ENCODE measurements around the gene DAAM2.

Gene DAAM2

GRCh38 chr6:39929733-39930461 lies 137.7 kb downstream of the DAAM2 start:
- H3K36me3 ChIP-seq (ENCODE audit: insufficient read depth, low read length) = peaks cover 3% of the 10 kb centered on the region; the same call in 1 of the 2 replicates
- H3K9ac ChIP-seq (ENCODE audit: low read depth, low read length) = no peak overlapping the region
- H3K9me3 ChIP-seq (ENCODE audit: control insufficient read depth, insufficient read depth, low read length) = no peaks in the 10 kb centered on the region
- peaks cover 5% of the 10 kb centered on the region; the same call in 1 of the 2 replicates for H3K4me1 ChIP-seq (ENCODE audit: insufficient read depth, low read length)

- H3K9me3 ChIP-seq (ENCODE audit: control insufficient read depth, insufficient read depth, low read length) = no peaks in the 10 kb centered on the region
- no peak overlapping the region for H3K9ac ChIP-seq (ENCODE audit: low read depth, low read length)
- 0 out of 2 replicates have a peak, but pooled peaks cover 3% of the 10 kb centered on the region for H3K36me3 ChIP-seq (ENCODE audit: insufficient read depth, low read length)
- H3K4me1 ChIP-seq (ENCODE audit: insufficient read depth, low read length) = peaks cover 5% of the 10 kb centered on the region; the same call in 1 of the 2 replicates
These were observed 138.4 kb downstream of the DAAM2 start for GRCh38 chr6:39930540-39930939.

- H3K4me1 ChIP-seq (ENCODE audit: insufficient read depth, low read length) = peaks cover 5% of the 10 kb centered on the region; the same call in 1 of the 2 replicates
These were observed 139.4 kb downstream of the DAAM2 start for GRCh38 chr6:39931607-39932006.

GRCh38 chr6:39932386-39932910 lies 140.3 kb downstream of the DAAM2 start:
- Histone ChIP-seq H3K36me3 (ENCODE audit: insufficient read depth, low read length) (no peaks in the 10 kb centered on the region), H3K4me1 (ENCODE audit: insufficient read depth, low read length) (peaks cover 5% of the 10 kb centered on the region; the same call in 1 of the 2 replicates)

More at GRCh38 chr6:39931607-39932006, 139.4 kb downstream of the DAAM2 start:
- Histone ChIP-seq H3K36me3 (ENCODE audit: insufficient read depth, low read length) (no peaks in the 10 kb centered on the region), H3K9me3 (ENCODE audit: control insufficient read depth, insufficient read depth, low read length) (no peaks in the 10 kb centered on the region), H3K9ac (ENCODE audit: low read depth, low read length) (no peak overlapping the region)

GRCh38 chr6:39933669-39934130 lies 141.5 kb downstream of the DAAM2 start:
- peak overlapping the region; percentile 90 for H3K9ac ChIP-seq (ENCODE audit: low read depth, low read length)
- H3K36me3 ChIP-seq (ENCODE audit: insufficient read depth, low read length) = no peaks in the 10 kb centered on the region
- peaks cover 8% of the 10 kb centered on the region for H3K4me1 ChIP-seq (ENCODE audit: insufficient read depth, low read length)
- H3K9me3 ChIP-seq (ENCODE audit: control insufficient read depth, insufficient read depth, low read length) = no peaks in the 10 kb centered on the region

More at GRCh38 chr6:39932386-39932910, 140.3 kb downstream of the DAAM2 start:
- no peaks in the 10 kb centered on the region for H3K9me3 ChIP-seq (ENCODE audit: control insufficient read depth, insufficient read depth, low read length)
- no peak overlapping the region for H3K9ac ChIP-seq (ENCODE audit: low read depth, low read length)

- Histone ChIP-seq H3K9ac (ENCODE audit: low read depth, low read length) (peak within 1 kb of the TSS; percentile 90), H3K4me1 (ENCODE audit: insufficient read depth, low read length) (peaks cover 14% of the 10 kb centered on the region), H3K36me3 (ENCODE audit: insufficient read depth, low read length) (peaks cover 2% of the 10 kb centered on the region; the same call in 1 of the 2 replicates), H3K9me3 (ENCODE audit: control insufficient read depth, insufficient read depth, low read length) (no peaks in the 10 kb centered on the region)
These were observed 142.1 kb downstream of the DAAM2 start, which contains the start of gene MOCS1 for GRCh38 chr6:39934131-39934757. Gene MOCS1 (minus strand): TSS chr6:39934462. CDS start chr6:39934417, 45 bp downstream.

- peaks cover 2% of the 10 kb centered on the region; the same call in 1 of the 2 replicates for H3K36me3 ChIP-seq (ENCODE audit: insufficient read depth, low read length)
- peaks cover 15% of the 10 kb centered on the region for H3K4me1 ChIP-seq (ENCODE audit: insufficient read depth, low read length)
- H3K9me3 ChIP-seq (ENCODE audit: control insufficient read depth, insufficient read depth, low read length) = no peaks in the 10 kb centered on the region
- no peak overlapping the region for H3K9ac ChIP-seq (ENCODE audit: low read depth, low read length)
These were observed 143.1 kb downstream of the DAAM2 start for GRCh38 chr6:39935241-39935640.

GRCh38 chr6:39936857-39937256 lies 144.7 kb downstream of the DAAM2 start:
- H3K9ac ChIP-seq (ENCODE audit: low read depth, low read length) = no peak overlapping the region
- H3K4me1 ChIP-seq (ENCODE audit: insufficient read depth, low read length) = peaks cover 15% of the 10 kb centered on the region
- H3K9me3 ChIP-seq (ENCODE audit: control insufficient read depth, insufficient read depth, low read length) = no peaks in the 10 kb centered on the region
- peaks cover 2% of the 10 kb centered on the region; the same call in 1 of the 2 replicates for H3K36me3 ChIP-seq (ENCODE audit: insufficient read depth, low read length)

GRCh38 chr6:39937686-39938333 lies 145.6 kb downstream of the DAAM2 start:
- Histone ChIP-seq H3K9ac (ENCODE audit: low read depth, low read length) (no peak overlapping the region), H3K4me1 (ENCODE audit: insufficient read depth, low read length) (peaks cover 11% of the 10 kb centered on the region), H3K9me3 (ENCODE audit: control insufficient read depth, insufficient read depth, low read length) (no peaks in the 10 kb centered on the region), H3K36me3 (ENCODE audit: insufficient read depth, low read length) (peaks cover 2% of the 10 kb centered on the region; the same call in 1 of the 2 replicates)

- peaks cover 2% of the 10 kb centered on the region; the same call in 1 of the 2 replicates for H3K36me3 ChIP-seq (ENCODE audit: insufficient read depth, low read length)
- H3K9me3 ChIP-seq (ENCODE audit: control insufficient read depth, insufficient read depth, low read length) = no peaks in the 10 kb centered on the region
- no peak overlapping the region for H3K9ac ChIP-seq (ENCODE audit: low read depth, low read length)
- peaks cover 10% of the 10 kb centered on the region for H3K4me1 ChIP-seq (ENCODE audit: insufficient read depth, low read length)
These were observed 146.8 kb downstream of the DAAM2 start for GRCh38 chr6:39938773-39939654.

GRCh38 chr6:39941138-39941537 lies 149.0 kb downstream of the DAAM2 start:
- H3K4me1 ChIP-seq (ENCODE audit: insufficient read depth, low read length) = peaks cover 10% of the 10 kb centered on the region

GRCh38 chr6:39941820-39942219 lies 149.6 kb downstream of the DAAM2 start:
- Histone ChIP-seq H3K9me3 (ENCODE audit: control insufficient read depth, insufficient read depth, low read length) (no peaks in the 10 kb centered on the region), H3K36me3 (ENCODE audit: insufficient read depth, low read length) (peaks cover 2% of the 10 kb centered on the region; the same call in 1 of the 2 replicates), H3K9ac (ENCODE audit: low read depth, low read length) (no peak overlapping the region), H3K4me1 (ENCODE audit: insufficient read depth, low read length) (peaks cover 10% of the 10 kb centered on the region)

More at GRCh38 chr6:39941138-39941537, 149.0 kb downstream of the DAAM2 start:
- H3K9ac ChIP-seq (ENCODE audit: low read depth, low read length) = no peak overlapping the region
- peaks cover 2% of the 10 kb centered on the region; the same call in 1 of the 2 replicates for H3K36me3 ChIP-seq (ENCODE audit: insufficient read depth, low read length)
- no peaks in the 10 kb centered on the region for H3K9me3 ChIP-seq (ENCODE audit: control insufficient read depth, insufficient read depth, low read length)

- Histone ChIP-seq H3K36me3 (ENCODE audit: insufficient read depth, low read length) (peaks cover 2% of the 10 kb centered on the region; the same call in 1 of the 2 replicates), H3K9ac (ENCODE audit: low read depth, low read length) (no peak overlapping the region), H3K4me1 (ENCODE audit: insufficient read depth, low read length) (peaks cover 18% of the 10 kb centered on the region), H3K9me3 (ENCODE audit: control insufficient read depth, insufficient read depth, low read length) (no peaks in the 10 kb centered on the region)
These were observed 150.9 kb downstream of the DAAM2 start for GRCh38 chr6:39942903-39943580.

Measured in ES-I3 (cell line).